ENCODE measurements around the gene P2RX2.

The P2RX2 gene

DNA sequence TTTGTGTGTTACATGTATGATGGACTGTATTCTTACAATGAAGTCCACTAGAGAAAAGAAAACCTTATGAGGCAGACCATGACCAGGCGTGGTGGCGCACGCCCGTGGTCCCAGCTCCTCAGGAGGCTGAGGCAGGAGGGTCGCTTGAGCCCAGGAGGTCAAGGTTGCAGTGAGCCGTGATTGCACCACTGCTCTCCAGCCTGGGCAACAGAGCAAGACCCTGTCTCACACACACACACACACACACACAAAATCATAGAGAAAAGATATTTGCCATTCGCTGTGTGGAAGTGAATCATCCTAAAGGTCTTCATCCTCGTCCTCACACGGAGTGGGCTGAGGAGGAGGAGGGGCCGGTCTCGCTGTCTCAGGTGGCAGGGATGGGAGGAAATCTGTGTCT lies 40.5 kb upstream of the P2RX2 start:
- Mint-ChIP-seq H3K36me3 (ENCODE audit: insufficient read depth) (peaks cover 20% of the 10 kb centered on the region), H3K4me1 (no peaks in the 10 kb centered on the region), H3K4me3 (no peak overlapping the region), H3K27ac (ENCODE audit: low read depth) (no peak overlapping the region), H3K27me3 (no peaks in the 10 kb centered on the region), H3K9me3 (no peaks in the 10 kb centered on the region)
- no peak for DNase-seq (ENCODE audit: low spot score in 2 of 2)
- no peak for ATAC-seq (replicated peaks; ENCODE audit: extremely low read depth, poor library complexity, severe bottlenecking)

- Mint-ChIP-seq H3K27ac (ENCODE audit: low read depth) (no peak overlapping the region), H3K9me3 (no peaks in the 10 kb centered on the region), H3K27me3 (no peaks in the 10 kb centered on the region), H3K4me1 (no peaks in the 10 kb centered on the region), H3K36me3 (ENCODE audit: insufficient read depth) (peaks cover 18% of the 10 kb centered on the region), H3K4me3 (no peak overlapping the region)
- DNase-seq (ENCODE audit: low spot score in 2 of 2), result no peak
- no peak for ATAC-seq (replicated peaks; ENCODE audit: extremely low read depth, poor library complexity, severe bottlenecking)
Observed at GRCh38 chr12:132578826-132579225, 39.8 kb upstream of the P2RX2 start.

- peaks cover 20% of the 10 kb centered on the region for H3K36me3 Mint-ChIP-seq (ENCODE audit: insufficient read depth)
- H3K27ac Mint-ChIP-seq (ENCODE audit: low read depth), result no peak overlapping the region
- no peaks in the 10 kb centered on the region for H3K4me1 Mint-ChIP-seq
- no peak for DNase-seq (ENCODE audit: low spot score in 2 of 2)
- no peaks in the 10 kb centered on the region for H3K9me3 Mint-ChIP-seq
- no peak for ATAC-seq (replicated peaks; ENCODE audit: extremely low read depth, poor library complexity, severe bottlenecking)
- H3K27me3 Mint-ChIP-seq, result no peaks in the 10 kb centered on the region
- no peak overlapping the region for H3K4me3 Mint-ChIP-seq
Observed at GRCh38 chr12:132579744-132580143, 38.8 kb upstream of the P2RX2 start.

- H3K27ac Mint-ChIP-seq (ENCODE audit: low read depth), result no peak overlapping the region
- H3K27me3 Mint-ChIP-seq, result no peaks in the 10 kb centered on the region
Observed at GRCh38 chr12:132580701-132581292, 37.8 kb upstream of the P2RX2 start.

DNA sequence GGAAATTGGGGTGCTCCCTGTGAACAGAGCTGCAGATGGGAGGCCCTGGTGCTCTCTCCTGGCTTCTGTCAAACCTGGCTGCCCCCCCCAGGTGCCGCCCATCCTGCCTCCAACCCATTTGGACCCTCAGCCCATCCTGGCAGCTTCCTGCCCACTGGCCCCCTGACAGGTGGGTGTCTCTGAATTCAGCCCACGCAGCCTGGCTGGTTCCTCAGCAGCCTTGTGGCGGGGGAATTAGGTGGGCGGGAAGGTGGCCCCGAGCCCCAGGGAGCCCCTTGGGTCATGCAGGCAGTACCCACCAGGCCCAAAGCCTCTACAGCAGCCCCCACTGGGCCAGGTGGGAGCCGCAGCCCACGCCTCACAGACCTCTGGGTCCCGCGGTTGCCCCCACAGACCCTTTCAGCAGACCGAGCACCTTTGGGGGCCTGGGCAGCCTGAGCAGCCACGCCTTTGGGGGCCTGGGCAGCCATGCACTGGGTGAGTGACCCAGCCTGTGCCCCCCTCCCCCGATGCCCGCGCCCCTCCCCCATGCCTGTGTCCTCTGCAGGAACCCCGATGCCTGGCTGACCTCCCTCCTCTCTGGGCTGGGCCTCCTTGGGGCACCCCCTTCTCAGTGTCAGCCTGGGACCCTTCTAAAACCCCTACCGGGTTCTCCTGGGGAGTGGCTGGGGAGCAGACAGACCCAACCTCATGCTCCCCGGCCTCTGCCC lies 37.1 kb upstream of the P2RX2 start:
- ATAC-seq (replicated peaks; ENCODE audit: extremely low read depth, poor library complexity, severe bottlenecking) (no peak), DNase-seq (ENCODE audit: low spot score in 2 of 2) (no peak)
- no peaks in the 10 kb centered on the region for H3K9me3 Mint-ChIP-seq
- H3K4me1 Mint-ChIP-seq, result no peaks in the 10 kb centered on the region
- H3K4me3 Mint-ChIP-seq, result no peak overlapping the region
- H3K27ac Mint-ChIP-seq (ENCODE audit: low read depth), result no peak overlapping the region
- H3K36me3 Mint-ChIP-seq (ENCODE audit: insufficient read depth), result peaks cover 17% of the 10 kb centered on the region
- no peaks in the 10 kb centered on the region for H3K27me3 Mint-ChIP-seq

More at GRCh38 chr12:132580701-132581292, 37.8 kb upstream of the P2RX2 start:
- Mint-ChIP-seq H3K36me3 (ENCODE audit: insufficient read depth) (peaks cover 19% of the 10 kb centered on the region), H3K4me3 (no peak overlapping the region), H3K9me3 (no peaks in the 10 kb centered on the region), H3K4me1 (no peaks in the 10 kb centered on the region)
- ATAC-seq (replicated peaks; ENCODE audit: extremely low read depth, poor library complexity, severe bottlenecking) (no peak), DNase-seq (ENCODE audit: low spot score in 2 of 2) (no peak)

GRCh38 chr12:132582058-132582420 lies 36.5 kb upstream of the P2RX2 start:
- no peaks in the 10 kb centered on the region for H3K4me1 Mint-ChIP-seq
- peaks cover 15% of the 10 kb centered on the region for H3K36me3 Mint-ChIP-seq (ENCODE audit: insufficient read depth)
- DNase-seq (ENCODE audit: low spot score in 2 of 2), result no peak
- no peaks in the 10 kb centered on the region for H3K9me3 Mint-ChIP-seq
- no peak overlapping the region for H3K27ac Mint-ChIP-seq (ENCODE audit: low read depth)
- H3K4me3 Mint-ChIP-seq, result no peak overlapping the region
- no peak for ATAC-seq (replicated peaks; ENCODE audit: extremely low read depth, poor library complexity, severe bottlenecking)
- no peaks in the 10 kb centered on the region for H3K27me3 Mint-ChIP-seq

- no peaks in the 10 kb centered on the region for H3K4me1 Mint-ChIP-seq
- no peak for ATAC-seq (replicated peaks; ENCODE audit: extremely low read depth, poor library complexity, severe bottlenecking)
- DNase-seq (ENCODE audit: low spot score in 2 of 2), result no peak
- no peak overlapping the region for H3K4me3 Mint-ChIP-seq
- no peaks in the 10 kb centered on the region for H3K9me3 Mint-ChIP-seq
- peaks cover 14% of the 10 kb centered on the region for H3K36me3 Mint-ChIP-seq (ENCODE audit: insufficient read depth)
- no peaks in the 10 kb centered on the region for H3K27me3 Mint-ChIP-seq
- H3K27ac Mint-ChIP-seq (ENCODE audit: low read depth), result no peak overlapping the region
Observed at GRCh38 chr12:132582582-132583410, 35.8 kb upstream of the P2RX2 start.

DNA sequence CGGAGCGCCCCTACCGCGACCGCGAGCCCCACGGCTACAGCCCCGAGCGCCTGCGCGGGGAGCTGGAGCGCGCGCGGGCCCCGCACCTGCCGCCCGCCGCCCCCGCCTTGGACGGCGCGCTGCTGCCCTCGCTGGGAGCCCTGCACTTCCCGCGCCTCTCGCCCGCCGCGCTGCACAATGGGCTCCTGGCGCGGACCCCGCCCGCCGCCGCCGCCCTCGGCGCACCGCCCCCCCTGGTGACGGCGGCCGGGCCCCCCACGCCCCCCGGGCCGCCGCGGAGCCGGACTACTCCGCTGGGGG lies 35.2 kb upstream of the P2RX2 start:
- Mint-ChIP-seq H3K27me3 (no peaks in the 10 kb centered on the region), H3K27ac (ENCODE audit: low read depth) (no peak overlapping the region), H3K9me3 (no peaks in the 10 kb centered on the region), H3K4me1 (no peaks in the 10 kb centered on the region), H3K36me3 (ENCODE audit: insufficient read depth) (peaks cover 11% of the 10 kb centered on the region), H3K4me3 (no peak overlapping the region)
- no peak for DNase-seq (ENCODE audit: low spot score in 2 of 2)
- ATAC-seq (replicated peaks; ENCODE audit: extremely low read depth, poor library complexity, severe bottlenecking), result no peak

GRCh38 chr12:132583736-132584135 lies 34.8 kb upstream of the P2RX2 start:
- DNase-seq (ENCODE audit: low spot score in 2 of 2) (no peak), ATAC-seq (replicated peaks; ENCODE audit: extremely low read depth, poor library complexity, severe bottlenecking) (no peak)
- no peak overlapping the region for H3K4me3 Mint-ChIP-seq
- peaks cover 1% of the 10 kb centered on the region for H3K9me3 Mint-ChIP-seq
- peaks cover 13% of the 10 kb centered on the region for H3K36me3 Mint-ChIP-seq (ENCODE audit: insufficient read depth)
- H3K4me1 Mint-ChIP-seq, result no peaks in the 10 kb centered on the region
- H3K27me3 Mint-ChIP-seq, result no peaks in the 10 kb centered on the region
- no peak overlapping the region for H3K27ac Mint-ChIP-seq (ENCODE audit: low read depth)

GRCh38 chr12:132584429-132584828 lies 34.1 kb upstream of the P2RX2 start:
- DNase-seq (ENCODE audit: low spot score in 2 of 2), result no peak
- Mint-ChIP-seq H3K27me3 (no peaks in the 10 kb centered on the region), H3K36me3 (ENCODE audit: insufficient read depth) (peaks cover 17% of the 10 kb centered on the region), H3K4me3 (no peak overlapping the region), H3K27ac (ENCODE audit: low read depth) (no peak overlapping the region), H3K4me1 (no peaks in the 10 kb centered on the region), H3K9me3 (peaks cover 5% of the 10 kb centered on the region)
- no peak for ATAC-seq (replicated peaks; ENCODE audit: extremely low read depth, poor library complexity, severe bottlenecking)

DNA sequence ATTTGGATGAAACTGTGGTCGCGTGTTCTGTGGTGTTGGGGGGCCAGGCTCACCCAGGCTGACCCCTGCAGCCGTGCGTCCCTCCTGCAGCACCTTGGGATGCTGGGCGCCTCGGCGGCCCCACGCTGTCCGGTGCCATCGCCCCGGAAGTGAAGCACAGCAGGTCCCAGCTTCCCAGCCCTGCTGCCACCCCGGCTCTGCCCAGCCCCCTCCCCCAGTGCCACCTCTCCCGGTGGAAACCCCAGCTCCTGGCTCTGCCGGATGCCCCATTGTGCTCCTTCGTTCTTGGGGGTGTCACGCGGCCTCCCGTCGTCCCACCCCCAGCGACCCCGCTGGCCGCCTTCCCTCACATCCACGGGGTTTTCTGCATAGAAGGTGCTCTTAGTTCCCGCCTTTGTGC lies 33.4 kb upstream of the P2RX2 start:
- no peak for DNase-seq (ENCODE audit: low spot score in 2 of 2)
- H3K27ac Mint-ChIP-seq (ENCODE audit: low read depth), result no peak overlapping the region
- H3K4me1 Mint-ChIP-seq, result no peaks in the 10 kb centered on the region
- ATAC-seq (replicated peaks; ENCODE audit: extremely low read depth, poor library complexity, severe bottlenecking), result no peak
- peaks cover 19% of the 10 kb centered on the region for H3K36me3 Mint-ChIP-seq (ENCODE audit: insufficient read depth)
- no peaks in the 10 kb centered on the region for H3K27me3 Mint-ChIP-seq
- H3K9me3 Mint-ChIP-seq, result peaks cover 5% of the 10 kb centered on the region
- H3K4me3 Mint-ChIP-seq, result no peak overlapping the region

DNA sequence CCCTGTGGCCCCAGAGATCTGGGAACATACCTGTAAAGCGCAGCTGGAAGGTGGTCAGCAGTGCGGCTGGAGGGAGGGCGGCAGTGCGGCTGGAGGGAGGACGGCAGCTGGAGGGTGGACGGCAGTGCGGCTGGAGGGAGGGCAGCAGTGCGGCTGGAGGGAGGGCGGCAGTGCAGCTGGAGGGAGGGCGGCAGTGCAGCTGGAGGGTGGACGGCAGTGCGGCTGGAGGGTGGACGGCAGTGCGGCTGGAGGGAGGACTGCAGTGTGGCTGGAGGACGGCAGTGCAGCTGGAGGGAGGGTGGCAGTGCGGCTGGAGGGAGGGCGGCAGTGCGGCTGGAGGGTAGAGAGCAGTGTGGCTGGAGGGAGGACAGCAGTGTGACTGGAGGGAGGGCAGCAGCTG lies 31.6 kb upstream of the P2RX2 start:
- DNase-seq (ENCODE audit: low spot score in 2 of 2) (no peak), ATAC-seq (replicated peaks; ENCODE audit: extremely low read depth, poor library complexity, severe bottlenecking) (no peak)
- Mint-ChIP-seq H3K4me1 (no peaks in the 10 kb centered on the region), H3K36me3 (ENCODE audit: insufficient read depth) (peaks cover 19% of the 10 kb centered on the region), H3K27ac (ENCODE audit: low read depth) (no peak overlapping the region), H3K27me3 (no peaks in the 10 kb centered on the region), H3K9me3 (peaks cover 5% of the 10 kb centered on the region), H3K4me3 (no peak overlapping the region)

DNA sequence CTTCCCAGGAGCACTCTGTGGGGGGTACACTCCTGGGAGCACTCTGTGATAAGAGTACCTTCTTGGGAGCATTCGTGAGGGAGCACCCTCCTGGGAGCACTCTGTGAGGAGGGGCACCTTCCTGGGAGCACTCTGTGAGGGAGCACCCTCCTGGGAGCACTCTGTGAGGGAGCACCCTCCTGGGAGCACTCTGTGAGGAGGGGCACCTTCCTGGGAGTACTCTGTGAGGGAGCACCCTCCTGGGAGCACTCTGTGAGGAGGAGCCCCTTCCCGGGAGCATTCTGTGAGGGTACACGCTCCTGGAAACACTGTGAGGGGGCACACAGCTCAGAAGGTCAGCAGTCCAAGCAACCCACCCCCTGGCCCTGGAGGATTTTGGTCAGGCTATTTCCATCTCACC lies 30.8 kb upstream of the P2RX2 start:
- Mint-ChIP-seq H3K27ac (ENCODE audit: low read depth) (no peak overlapping the region), H3K4me1 (no peaks in the 10 kb centered on the region), H3K9me3 (peaks cover 5% of the 10 kb centered on the region), H3K27me3 (peaks cover 5% of the 10 kb centered on the region), H3K4me3 (no peak overlapping the region), H3K36me3 (ENCODE audit: insufficient read depth) (peaks cover 21% of the 10 kb centered on the region)
- ATAC-seq (replicated peaks; ENCODE audit: extremely low read depth, poor library complexity, severe bottlenecking) (no peak), DNase-seq (ENCODE audit: low spot score in 2 of 2) (no peak)
